NCI-H2171 (cell line): ENCODE measurements around the gene RPS14.

Source experiments
- DNase-seq: peaks from one replicate; lab custom pipeline; 2025; lab: John Stamatoyannopoulos, UW

The RPS14 gene

GRCh38 chr5:150449517-150450339 lies at the start of gene RPS14:
Gene RPS14, minus strand, starts transcription at chr5:150449739. Its CDS starts 2,006 bp downstream, at chr5:150447733.
- DNase-seq = peak; percentile 60

GRCh38 chr5:150498971-150499370 lies 49.4 kb upstream of the RPS14 start:
- DNase-seq = no peak

- DNase-seq = no peak
Measured at GRCh38 chr5:150498501-150498900, 49.0 kb upstream of the RPS14 start.

- DNase-seq = no peak
Measured at GRCh38 chr5:150497989-150498317, 48.4 kb upstream of the RPS14 start.

- peak; percentile 32 for DNase-seq
Measured at GRCh38 chr5:150497274-150497988, 47.9 kb upstream of the RPS14 start.

GRCh38 chr5:150496534-150496933 lies 47.0 kb upstream of the RPS14 start:
- DNase-seq = no peak

- no peak for DNase-seq
Measured at GRCh38 chr5:150496098-150496497, 46.6 kb upstream of the RPS14 start.

GRCh38 chr5:150492621-150493020 lies 43.1 kb upstream of the RPS14 start:
- DNase-seq = no peak

- DNase-seq = no peak
Measured at GRCh38 chr5:150491876-150492275, 42.3 kb upstream of the RPS14 start.

- no peak for DNase-seq
Measured at GRCh38 chr5:150490754-150491153, 41.2 kb upstream of the RPS14 start.

- no peak for DNase-seq
Measured at GRCh38 chr5:150490296-150490669, 40.7 kb upstream of the RPS14 start.

GRCh38 chr5:150489360-150490295 lies 40.1 kb upstream of the RPS14 start:
- DNase-seq = no peak

GRCh38 chr5:150488519-150489359 lies 39.2 kb upstream of the RPS14 start:
- DNase-seq = no peak

GRCh38 chr5:150487199-150488061 lies 37.9 kb upstream of the RPS14 start:
- no peak for DNase-seq

- DNase-seq = no peak
Measured at GRCh38 chr5:150486402-150487198, 37.1 kb upstream of the RPS14 start.

GRCh38 chr5:150485693-150486401 lies 36.3 kb upstream of the RPS14 start:
- peak; percentile 18 for DNase-seq

GRCh38 chr5:150484964-150485692 lies 35.6 kb upstream of the RPS14 start:
- DNase-seq = no peak

- no peak for DNase-seq
Measured at GRCh38 chr5:150481972-150482406, 32.5 kb upstream of the RPS14 start.

GRCh38 chr5:150481708-150481965 lies 32.1 kb upstream of the RPS14 start:
- DNase-seq = no peak
